Amniotic epithelial cell (primary cell): ENCODE measurements around the gene RRP15.

Experiments used
- DNase-seq: peaks from one replicate; pipeline ENCODE4 v3.0.0-alpha.2; 2010; ENCODE audit warnings: low read depth

RRP15 gene

DNA sequence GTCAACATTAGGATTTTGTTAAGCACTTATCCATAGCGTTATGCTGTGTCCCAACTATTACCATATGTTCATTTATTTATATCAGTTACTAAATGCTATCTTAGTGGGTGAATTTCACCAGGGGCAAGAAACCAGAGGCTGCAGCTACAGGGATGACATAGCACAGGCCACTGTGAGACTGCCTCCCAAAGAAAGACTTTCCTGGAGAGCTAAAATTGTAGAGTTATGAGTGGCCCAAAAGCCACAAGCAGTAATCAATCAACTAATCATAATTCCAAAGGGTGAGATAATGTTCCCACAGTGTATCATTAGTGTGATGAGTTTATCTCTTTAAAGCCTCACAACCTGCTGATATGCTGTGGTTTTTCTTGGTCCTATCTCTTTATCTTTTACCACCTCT is 56.2 kb downstream of the RRP15 start:
- peak; percentile 68 for DNase-seq

DNA sequence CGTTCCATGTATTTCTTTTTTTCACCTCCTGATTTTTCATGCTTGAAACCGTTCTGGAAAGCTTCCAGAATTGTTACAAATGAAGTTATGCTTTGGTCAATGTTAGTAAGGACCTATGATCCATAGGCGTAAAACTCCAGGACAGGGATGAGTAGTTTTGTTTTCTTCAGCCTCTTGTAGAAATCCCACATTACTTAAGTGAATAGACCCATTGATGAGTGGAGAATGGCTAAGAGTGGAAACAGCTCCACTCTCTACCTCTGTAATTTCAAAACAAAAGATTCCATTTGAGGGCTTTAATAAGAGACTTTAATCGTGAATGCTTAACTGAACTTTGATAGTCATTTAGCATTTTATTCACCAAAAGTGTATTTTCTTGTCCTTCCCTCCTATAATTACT is 57.0 kb downstream of the RRP15 start:
- DNase-seq: no peak

DNA sequence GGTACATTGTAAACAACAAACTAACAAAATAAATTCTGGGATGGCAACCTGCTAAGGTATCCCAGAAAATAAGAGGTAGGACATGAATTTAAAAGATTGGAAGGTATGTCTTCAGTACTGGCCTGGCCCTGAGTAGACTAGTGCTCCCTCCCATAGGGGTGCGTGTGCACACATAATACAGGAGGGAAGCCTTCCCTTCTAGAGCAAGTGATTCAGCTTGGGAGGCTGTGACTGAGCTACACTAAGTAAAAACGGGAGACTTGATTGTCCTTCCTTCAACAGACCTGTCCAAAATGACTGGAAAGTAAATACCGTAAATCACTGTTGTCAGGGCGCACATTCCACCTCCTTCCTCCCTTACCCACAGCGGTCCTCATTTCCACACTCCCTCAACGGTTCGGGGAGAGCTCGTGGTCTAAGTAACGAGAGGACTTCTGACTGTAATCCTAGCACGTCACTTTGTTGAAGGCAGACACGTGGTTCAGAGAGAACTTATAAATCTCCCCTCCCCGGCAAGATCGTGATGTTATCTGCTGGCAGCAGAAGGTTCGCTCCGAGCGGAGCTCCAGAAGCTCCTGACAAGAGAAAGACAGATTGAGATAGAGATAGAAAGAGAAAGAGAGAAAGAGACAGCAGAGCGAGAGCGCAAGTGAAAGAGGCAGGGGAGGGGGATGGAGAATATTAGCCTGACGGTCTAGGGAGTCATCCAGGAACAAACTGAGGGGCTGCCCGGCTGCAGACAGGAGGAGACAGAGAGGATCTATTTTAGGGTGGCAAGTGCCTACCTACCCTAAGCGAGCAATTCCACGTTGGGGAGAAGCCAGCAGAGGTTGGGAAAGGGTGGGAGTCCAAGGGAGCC is 60.0 kb downstream of the RRP15 start, which contains the start of gene TGFB2:
Gene TGFB2, plus strand, starts transcription at position 523 of the 859 bp plus-strand sequence. CDS start 1,366 bp downstream, outside the sequence.
- peak; percentile 96 for DNase-seq

DNA sequence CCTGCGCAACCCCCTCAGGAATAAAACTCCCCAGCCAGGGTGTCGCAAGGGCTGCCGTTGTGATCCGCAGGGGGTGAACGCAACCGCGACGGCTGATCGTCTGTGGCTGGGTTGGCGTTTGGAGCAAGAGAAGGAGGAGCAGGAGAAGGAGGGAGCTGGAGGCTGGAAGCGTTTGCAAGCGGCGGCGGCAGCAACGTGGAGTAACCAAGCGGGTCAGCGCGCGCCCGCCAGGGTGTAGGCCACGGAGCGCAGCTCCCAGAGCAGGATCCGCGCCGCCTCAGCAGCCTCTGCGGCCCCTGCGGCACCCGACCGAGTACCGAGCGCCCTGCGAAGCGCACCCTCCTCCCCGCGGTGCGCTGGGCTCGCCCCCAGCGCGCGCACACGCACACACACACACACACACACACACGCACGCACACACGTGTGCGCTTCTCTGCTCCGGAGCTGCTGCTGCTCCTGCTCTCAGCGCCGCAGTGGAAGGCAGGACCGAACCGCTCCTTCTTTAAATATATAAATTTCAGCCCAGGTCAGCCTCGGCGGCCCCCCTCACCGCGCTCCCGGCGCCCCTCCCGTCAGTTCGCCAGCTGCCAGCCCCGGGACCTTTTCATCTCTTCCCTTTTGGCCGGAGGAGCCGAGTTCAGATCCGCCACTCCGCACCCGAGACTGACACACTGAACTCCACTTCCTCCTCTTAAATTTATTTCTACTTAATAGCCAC is 60.7 kb downstream of the RRP15 start:
- DNase-seq: peak; percentile 79

DNA sequence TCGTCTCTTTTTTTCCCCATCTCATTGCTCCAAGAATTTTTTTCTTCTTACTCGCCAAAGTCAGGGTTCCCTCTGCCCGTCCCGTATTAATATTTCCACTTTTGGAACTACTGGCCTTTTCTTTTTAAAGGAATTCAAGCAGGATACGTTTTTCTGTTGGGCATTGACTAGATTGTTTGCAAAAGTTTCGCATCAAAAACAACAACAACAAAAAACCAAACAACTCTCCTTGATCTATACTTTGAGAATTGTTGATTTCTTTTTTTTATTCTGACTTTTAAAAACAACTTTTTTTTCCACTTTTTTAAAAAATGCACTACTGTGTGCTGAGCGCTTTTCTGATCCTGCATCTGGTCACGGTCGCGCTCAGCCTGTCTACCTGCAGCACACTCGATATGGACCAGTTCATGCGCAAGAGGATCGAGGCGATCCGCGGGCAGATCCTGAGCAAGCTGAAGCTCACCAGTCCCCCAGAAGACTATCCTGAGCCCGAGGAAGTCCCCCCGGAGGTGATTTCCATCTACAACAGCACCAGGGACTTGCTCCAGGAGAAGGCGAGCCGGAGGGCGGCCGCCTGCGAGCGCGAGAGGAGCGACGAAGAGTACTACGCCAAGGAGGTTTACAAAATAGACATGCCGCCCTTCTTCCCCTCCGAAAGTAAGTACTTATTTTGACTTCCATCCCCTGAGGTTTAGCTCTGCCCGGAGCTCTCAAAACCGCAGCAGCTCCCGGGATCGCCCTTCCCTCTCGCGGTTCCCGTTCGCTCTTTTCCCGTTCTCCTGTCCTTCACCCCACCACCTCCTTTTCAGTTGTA is 61.5 kb downstream of the RRP15 start:
- DNase-seq: peak; percentile 35

DNA sequence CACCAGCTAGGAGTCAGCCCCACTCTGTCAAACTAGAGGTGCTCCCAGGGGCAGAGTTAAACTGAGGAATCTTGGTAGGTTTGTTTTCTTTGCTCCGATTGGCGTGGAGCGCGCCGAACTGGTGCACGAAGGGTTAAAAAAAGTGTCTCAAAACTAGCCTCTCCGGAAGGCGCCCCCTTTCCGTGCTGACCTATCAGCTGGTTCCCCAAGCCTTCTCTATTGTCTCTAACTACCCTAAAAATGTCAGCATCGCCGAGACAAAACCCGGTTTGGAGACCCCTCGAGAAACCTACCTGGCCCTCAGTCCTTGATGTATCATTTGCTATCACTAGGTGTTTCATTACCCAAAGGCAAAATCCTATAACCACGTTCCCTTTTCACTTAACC is 62.2 kb downstream of the RRP15 start:
- peak; percentile 40 for DNase-seq

DNA sequence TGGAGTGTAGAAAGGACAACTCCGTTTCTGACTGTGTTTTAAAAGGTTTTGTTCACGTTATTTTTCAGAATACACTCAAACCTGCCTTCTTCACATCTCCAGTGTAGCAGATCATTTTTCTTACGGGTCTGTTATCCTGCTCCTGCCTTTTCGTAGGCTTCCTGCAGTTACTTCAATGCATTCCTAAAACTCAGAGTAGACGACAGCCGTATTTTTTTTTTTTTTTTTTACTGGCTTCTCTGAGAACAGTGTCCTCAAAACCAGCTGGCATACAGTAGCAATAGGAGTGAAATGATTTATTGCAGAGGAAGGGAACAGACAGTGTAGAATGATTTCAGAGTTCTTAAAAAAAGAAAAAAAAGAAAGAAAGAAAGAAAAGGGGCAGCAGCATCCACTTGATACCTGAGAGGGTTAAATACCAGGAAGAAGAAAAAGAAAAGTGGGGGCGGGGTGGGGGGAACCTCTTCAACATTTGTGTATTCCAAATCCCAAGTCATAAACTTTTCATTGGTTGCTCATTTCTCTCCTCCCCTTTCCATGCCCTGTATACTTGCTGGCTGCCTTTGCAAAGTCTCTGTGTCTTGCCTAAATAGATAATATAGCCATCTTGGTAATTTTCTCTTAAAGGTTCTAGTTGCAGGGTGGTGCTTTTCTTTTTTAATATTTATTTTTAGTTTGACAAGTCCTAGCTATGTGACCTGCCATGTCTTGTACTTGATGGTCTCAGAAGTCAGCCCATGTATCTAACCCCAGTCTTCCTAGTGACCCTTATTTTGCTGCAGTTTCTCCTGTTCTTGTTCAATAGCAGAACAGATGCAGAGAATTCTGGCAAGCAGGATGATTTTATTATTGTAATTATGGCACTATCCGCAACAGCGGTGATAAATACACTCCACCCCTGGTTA is 62.9 kb downstream of the RRP15 start:
- peak; percentile 62 for DNase-seq

DNA sequence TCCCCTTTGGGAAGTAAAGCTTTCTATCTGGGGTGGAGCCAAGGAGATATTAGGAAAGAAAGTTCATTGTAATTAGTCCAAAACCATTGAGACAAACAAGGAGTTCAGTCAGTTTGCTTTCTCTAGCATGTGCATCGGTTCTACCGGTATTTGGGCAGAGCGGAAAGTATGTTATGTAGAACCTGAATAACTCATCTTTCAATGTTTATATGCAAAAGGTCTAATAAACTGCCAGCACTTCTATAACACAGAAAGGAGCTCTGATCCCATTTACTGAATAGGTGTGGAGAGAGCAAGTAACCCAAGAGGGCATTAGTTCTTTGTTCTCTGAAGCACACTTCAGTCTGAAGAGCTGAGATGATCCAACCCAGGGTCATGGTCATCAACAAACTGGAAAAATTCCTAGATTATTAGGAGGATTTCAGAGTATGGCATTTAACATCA is 63.6 kb downstream of the RRP15 start:
- no peak for DNase-seq

DNA sequence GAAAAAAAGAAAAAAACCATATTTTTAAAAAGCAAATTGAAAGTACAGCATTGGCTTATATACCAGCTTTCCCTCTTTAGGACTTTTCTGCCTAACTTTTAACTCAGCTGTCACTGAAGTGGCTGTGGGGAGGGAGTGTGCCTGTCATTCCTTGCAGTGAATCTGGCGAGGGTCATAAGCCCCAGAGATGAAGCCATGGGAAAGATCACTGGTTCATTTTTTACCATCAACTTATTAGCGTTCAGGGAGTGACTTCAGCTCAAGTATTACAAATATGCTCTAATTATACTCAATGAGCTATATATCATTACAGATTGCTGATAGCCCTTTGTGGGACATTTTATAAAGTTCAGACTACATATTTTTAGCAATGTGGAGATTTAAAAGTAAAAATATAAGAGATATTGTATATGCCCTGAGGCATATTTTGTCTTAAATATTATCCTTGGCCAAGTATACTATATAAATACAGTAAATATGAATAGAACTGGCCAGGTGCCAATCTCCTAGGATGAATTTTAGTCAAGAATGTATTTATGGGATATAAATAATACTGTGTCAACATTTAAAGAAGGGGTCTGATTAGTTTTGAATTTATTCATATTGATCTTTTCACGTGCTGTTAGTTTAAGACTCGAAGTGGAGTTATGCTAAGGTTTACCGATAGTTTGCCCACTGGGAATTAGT is 64.4 kb downstream of the RRP15 start:
- no peak for DNase-seq

DNA sequence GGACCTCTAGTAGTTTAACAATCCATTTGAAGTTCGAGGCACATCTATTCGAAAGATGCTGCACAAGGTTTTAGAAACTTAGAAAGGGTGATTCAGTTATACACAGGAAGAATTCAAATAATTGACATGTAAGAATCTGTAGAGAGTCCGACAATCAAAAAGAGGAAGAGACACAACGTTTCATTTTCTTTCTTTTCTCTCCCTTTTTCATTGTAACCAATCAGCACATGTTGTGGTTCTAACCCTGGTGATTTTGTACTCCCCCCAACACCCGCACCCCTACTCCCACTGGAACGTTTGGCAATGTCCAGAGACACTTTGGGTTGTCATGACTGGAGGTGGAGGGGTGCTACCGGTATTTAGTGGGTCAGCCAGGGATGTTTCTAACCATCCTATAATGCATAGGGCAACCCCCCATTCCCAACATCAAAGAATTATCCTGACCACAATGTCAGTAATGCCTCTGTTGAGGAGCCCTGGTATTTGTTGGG is 65.0 kb downstream of the RRP15 start:
- DNase-seq: no peak

DNA sequence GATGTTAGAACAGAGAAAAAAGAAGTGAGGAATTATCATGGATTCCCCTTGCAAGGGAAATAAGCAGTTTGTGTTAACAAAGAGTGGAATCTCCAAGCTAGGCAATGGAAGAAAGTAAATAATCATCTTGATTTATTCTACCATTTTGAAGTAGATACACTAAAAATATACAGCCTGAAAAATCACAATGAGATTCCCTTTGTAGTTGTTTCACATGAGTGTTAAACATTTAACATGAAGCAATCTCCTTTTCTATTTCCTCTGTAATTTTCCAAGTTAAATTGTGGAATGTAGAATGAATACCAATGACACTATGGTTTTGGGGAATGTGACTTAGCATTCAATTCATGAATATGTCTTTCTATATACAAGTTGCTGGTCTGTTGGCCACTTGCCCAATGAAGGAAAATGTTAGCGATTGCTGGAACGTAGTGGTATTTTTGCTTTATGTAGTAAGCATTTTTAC is 65.7 kb downstream of the RRP15 start:
- peak; percentile 58 for DNase-seq

DNA sequence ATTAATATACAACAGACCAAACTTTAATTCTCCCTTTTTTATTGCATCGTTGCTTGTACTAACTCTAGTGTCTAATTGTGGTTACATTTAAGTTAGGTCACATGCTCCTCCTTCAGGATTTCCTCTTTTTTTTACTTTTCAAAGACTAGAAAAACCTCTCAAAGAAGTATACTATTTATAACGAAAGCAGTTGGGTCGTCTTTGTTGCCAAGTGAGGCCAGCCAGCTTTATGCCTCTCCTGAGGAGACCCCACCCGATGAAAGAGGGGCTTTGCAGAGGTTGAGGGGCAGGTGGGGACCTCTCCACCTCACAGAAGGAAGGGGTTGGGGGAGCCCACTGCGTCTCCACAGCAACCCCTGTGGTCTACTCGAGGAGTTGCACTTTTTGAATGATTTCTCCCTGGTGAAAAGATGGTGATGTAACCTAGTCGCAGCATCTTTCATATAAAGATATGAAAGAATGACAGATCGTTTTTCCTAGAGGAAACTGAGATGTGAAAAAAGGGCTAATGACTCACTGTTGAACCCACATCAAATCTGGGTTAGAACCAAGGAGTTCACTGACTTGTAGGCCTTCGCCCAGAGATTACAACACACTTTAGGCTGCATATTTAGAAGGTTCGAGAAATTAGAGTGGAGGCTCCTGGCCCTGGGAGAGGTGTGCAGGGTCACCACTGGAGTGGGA is 66.4 kb downstream of the RRP15 start:
- DNase-seq: peak; percentile 97

DNA sequence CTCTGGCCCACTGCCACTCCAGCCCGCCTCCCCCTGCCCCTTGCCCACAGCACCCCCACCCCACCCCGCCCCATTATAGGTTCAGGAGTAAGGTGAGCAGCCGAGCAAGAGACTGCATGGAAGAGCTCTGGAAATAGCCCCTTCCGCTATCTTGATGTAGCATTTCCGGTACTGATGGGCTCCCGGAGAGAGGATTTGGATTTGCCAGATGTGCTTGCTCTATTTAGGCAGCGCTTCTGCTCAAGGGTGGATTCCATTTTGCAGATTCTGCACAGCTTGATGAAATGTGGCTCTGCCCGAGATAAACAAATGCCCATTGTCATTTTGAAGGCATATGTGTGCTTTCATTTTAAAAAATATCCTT is 67.0 kb downstream of the RRP15 start:
- no peak for DNase-seq

DNA sequence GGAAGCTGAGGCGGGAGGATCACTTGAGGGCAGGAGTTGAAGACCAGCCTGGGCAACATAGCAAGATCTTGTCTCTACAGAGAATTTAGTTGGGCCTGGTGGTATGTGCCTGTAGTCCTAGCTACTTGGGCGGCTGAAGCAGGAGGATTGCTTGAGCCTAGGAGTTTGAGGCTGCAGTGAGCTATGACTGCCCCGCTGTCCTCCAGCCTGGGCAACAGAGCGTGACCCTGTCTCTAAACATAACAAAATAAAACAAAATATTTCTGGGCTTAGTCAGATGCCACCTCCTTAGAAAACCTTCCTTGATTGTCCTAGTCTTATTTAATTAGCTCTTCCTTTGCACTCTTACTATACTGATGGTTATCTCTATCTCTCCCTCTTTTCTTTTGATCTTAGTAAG is 68.6 kb downstream of the RRP15 start:
- no peak for DNase-seq

DNA sequence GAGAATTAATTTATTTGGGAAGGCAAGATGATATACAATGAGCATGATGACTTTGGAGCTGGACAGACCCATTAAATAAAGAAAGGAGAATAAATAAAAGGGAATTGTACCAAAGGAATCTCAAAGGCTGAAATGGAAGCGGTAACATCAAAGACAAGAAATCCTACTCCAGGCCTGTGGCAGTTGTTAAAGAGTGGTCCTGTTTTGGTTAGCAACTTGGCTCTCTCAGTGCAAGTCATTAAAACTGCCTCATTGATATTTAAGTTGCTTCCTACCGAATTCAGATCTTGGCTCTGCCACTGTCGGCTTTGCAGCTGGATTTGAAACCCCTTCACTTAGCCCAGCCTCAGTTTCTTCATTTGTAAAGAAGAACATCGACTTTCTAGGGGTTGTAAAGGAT is 70.2 kb downstream of the RRP15 start:
- DNase-seq: no peak

DNA sequence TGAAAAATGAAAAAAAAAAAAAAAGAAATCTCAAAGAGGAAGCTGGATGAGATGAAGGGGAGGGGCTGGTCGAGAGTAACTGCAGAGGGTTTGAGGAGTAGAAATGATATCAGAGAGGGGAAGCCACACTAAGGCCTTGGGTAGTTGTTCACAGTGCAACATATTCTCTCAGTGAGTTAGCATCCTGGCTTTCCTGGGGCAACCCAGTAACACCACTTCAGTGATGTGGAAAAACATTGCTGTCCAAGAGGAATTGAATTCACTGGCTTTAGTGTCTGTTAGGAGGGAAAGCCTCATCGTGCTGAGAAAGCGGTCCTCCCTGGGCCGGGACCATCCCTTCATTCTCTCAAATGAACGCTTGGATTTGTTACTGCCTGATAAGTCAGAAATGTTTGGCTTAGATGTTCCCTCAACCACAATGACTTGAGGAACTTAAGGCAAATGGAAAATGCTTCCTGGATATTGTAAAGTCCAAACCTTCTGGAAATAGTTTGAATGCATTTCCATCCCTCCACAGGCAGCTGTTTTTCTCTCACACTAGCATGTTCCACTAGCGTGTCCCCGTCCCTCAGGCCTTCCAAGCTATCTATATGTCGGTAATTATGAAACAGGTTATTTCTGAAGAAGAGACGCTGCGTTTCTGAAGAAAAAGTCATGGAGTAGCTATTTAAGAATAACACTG is 72.3 kb downstream of the RRP15 start:
- peak; percentile 81 for DNase-seq

DNA sequence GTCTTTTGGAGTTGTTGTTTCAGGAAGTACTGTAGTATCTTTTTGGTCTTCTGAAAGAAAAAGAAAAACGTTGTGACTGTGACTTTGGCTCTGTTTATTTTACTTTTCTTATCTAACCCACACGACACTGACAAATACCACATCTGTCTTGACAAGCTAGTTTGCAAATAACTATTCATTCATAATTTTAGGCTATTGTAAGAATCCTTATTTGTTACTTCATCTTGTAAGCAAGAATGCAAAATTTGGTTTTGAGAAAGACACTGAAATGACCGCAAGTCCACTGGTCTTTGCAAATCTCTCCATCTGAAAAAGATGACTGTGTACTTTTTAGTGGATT is 72.8 kb downstream of the RRP15 start:
- peak; percentile 65 for DNase-seq

DNA sequence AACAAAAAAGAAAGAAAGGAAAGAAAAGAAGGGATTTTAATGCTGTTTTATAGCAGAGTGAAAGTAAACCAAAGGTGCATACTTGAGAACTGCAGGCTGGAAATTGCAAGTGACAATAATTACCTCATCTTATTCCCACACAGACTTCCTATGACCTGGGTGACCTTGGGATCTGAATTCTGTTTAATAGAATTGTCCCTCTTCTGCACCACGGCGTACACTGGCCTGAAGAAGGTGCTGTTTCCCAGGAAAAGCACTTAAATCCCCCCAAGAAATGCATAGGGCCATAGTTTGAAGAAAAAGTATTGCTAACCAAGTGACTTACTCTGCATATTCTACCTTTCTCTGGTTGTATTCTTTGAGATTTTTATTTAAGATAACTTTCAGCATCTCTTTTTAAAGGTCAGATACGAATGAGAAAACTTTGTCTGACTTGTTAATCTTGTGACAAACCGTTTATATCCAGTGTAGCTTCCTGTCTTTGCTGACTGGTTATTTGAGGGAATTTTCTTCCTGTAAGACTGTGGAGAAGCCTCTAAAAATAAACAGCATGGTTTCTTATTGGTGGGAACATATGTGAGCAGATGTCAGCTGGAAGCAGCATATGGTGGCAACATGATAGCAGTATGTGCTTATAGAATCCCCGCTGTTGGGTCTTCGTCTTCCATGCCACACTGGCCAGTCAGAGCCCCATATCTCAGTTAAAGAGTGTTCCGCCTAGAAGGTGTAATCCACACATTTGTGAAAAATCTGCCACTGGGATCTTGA is 76.4 kb downstream of the RRP15 start:
- peak; percentile 70 for DNase-seq
